NCI-H2196 treated with DMSO at 0.1 percent for 48 hours (cell line): ENCODE results near the gene RERE.
A peak's percentile ranks its signal among the peaks of the same experiment; 100 is the strongest.

Source experiments
- DNase-seq: peaks from one replicate; lab custom pipeline; 2025; ENCODE audit not compliant: unreplicated experiment; lab: John Stamatoyannopoulos, UW

Gene RERE

DNA sequence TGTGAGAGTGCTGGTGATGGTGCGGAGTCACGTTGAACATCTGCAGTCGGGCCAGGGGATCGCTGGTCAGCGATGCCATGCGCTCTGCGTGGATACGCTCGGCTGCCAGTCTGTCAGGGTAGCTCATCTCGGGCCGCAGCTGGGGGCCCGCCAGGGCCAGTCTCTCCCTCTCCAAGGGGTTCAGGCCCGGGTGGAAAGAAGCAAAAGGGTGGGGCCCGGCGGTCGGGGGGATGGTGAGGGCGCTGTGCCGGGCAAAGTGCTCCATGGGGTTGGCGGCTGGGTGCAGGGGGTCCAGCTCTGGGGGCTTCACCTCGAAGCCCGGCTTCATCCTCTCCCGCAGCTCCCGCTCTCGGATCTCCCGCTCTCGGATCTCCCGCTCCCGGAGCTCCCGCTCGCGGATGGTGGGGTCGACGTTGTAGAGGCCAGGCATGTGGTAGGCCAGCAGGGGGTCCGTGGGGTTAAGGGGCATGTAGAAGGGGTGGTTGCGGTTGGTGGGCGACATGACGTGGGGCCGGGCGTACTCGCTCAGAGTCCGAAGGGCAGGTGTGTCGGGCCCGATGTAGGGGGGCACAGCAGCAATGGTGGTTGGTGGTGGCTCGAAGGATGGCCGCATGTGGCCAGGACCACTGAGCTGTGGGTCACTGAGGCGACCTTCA is 459.1 kb downstream of the RERE start:
- no peak for DNase-seq

DNA sequence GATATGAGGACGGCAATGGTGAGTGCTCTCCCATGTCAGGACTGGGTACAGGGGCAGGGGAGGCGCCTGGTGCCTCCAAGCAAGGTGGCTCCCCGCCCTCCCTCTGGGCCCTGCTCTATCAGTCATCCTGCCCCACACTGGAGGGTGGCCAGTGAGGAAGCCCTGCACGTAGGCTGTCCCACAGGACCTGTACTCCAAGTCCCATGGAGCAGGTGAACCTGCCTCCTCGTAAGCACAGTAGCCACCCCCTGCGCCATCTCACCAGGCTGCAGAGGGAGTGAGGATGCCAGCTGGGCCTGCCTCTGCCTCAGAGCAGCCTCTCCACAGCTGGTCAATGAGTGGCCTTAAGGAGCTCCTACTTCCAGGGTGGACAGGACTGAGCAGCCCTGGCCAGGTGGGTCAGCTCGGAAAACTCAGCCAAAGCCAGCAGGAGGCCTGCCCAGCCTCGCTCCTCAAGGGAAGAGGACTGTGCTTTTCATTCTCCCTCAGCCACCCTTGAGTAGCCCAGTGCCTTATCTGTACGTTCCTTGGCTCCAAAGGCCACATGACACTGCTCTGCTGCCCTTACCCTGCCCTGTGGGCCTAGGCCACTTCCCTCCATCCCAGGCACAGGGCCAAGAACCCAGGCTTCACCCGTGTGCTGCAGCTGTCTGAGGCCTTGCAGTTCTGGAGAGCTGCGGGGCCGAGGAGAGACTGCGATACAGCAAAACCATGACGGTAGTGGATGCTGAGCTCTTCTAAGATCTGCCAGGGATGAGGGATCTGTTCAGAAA is 459.9 kb downstream of the RERE start:
- DNase-seq, result no peak

DNA sequence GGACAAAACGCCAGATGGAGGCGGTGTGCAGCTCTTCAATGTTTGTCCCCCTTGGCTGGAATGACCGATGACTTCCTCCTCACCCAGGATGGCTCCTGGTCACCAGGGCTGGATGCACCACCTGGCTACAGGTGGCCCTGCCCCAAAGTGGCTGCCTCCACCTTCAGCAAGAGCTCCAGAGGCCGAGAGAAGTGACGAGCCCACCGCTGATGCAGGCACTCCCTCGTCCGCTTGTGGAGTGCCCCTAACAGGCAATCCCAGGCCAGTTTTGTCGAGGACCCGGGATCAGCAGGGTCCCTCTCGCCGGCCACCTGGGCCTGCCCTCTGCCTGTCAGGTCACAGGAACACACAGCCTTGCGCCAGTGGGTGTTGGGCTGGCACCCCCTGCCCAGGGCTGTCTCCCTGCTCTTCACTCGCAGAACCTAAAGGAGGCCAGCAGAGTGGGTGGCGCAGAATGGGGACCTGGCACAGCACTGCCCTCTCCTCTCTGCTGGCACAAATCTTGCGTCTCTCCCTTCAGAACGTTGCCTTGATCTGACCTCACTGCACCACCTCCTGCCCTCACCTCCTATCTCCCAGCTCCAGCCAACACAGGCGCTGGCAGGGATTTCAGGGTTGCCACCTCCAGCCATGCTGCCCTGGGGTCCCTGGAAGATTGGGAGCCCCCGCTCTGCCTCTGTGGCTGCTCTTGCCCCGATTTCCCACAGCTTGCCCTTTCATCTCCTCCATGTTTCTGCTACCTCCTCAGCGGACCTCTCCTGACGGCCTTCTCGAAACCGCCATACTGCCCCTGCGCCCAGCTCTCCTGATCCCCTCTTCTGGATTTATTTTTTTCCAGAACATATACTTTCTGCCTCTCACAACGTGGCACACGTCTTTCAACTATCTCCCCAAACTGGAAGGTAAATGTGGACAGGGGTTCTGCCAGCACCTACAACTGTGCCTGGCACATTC is 460.9 kb downstream of the RERE start:
- no peak for DNase-seq

DNA sequence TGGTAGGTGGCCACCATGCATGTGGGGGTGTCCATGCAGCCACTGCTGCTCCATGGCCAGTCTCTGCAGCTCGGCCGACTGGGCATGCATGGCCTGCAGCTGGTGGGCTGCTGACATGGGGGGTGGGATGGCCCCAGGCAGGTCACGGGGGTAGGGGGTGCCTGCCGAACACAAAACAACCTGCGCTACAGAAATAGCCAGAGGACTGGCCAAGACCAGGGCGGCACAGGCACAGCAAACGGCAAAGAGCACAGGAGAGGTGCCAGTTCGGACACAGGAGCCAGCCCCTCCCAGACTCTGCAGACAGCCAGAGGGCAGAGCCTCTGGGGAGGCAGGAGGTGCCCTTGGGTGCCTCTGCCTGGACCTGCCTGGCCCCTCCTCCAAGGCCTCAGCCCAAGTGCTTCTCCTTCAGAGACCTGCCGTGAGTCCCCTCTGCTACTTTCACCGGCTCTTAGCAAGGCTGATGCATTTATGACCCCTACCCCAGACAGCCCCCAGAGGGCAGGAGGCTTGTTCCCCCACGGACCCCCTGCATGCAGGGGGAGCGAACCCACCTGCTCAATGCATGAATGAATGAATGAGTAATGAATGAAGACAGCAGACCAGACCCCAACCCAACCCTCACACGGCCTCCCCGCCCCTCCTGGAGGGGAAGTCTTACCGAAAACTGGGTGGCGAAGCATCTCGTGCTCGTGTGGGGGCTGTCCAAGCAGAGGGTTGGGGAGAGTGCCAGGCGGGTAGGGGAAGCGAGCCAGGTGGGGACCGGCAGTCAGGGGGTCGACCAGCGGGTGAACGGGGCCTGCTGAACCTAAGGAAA is 461.8 kb downstream of the RERE start:
- no peak for DNase-seq

DNA sequence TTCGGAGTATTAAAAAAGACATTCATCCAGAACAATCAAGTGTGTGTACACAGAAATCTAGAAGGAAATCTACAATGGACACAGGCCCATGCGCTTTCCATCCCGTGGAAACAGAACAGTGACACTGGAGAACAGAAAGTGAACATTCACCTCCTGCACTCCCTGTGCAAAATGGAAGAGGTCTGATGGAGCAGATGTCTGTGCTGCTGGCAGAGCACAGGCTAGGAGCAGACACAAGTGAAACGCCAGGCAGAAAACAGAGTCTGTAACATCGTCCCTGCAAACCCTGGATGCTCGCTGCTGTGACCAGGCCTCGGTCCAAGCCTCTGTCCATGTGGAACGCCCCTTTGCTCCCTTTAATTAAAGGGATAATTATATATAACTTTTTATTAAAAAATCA is 463.4 kb downstream of the RERE start:
- DNase-seq, result no peak

- DNase-seq, result no peak
Measured at GRCh38 chr1:8352886-8353785, 464.3 kb downstream of the RERE start.

DNA sequence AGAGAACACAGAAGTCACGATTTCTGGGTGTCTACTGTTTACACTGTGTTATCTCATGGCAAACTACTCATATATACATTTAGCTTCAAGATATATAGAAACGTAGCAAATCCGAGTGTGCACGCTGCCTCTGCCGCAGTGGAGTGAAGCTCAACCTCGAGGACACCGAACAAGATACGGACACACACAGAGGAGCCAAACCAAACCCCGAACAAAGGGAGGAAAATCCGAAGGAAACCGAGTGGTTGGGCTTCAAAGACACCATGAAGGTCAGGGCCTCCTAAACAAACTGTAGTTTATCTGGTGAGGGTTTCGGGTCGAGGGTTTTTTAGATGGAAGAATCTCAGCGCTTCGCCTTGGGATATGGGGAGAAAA is 465.0 kb downstream of the RERE start:
- no peak for DNase-seq

DNA sequence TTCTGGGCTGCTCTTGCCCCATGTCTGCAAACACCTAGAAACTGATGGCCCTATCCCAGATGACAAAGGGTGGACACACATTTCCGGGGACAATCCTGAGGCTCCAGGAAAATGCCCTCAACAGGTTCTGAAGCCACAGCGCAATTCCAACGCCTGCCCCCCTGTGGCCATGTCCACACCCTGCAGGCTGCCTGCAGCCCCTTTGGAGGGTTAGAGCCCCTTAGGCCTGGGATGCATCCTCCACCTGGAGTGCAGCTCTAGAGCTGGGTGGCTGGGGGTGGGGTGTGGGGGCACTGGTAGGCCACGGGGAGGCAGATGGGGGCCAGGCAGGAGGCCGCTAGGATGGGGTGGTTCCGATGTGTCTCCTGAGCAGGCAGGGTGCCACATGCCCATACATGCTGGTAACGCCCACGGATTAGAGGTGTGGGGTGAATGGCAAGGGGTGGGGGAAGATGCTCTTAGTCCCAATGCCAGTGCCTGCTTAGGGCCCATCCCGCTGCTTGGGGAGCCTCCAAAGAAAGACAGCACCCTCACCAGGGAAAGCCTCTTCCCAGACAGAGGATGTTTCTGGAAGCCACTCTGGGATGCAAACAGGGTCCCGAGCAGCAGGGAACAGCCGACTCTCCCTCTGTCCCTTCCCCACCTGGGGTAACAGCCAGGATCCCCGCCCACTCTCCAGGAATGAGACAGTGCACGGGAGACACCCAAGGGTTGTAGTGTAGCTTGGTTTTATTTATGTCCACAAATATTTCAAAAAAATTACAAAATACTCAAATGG is 465.6 kb downstream of the RERE start:
- no peak for DNase-seq

DNA sequence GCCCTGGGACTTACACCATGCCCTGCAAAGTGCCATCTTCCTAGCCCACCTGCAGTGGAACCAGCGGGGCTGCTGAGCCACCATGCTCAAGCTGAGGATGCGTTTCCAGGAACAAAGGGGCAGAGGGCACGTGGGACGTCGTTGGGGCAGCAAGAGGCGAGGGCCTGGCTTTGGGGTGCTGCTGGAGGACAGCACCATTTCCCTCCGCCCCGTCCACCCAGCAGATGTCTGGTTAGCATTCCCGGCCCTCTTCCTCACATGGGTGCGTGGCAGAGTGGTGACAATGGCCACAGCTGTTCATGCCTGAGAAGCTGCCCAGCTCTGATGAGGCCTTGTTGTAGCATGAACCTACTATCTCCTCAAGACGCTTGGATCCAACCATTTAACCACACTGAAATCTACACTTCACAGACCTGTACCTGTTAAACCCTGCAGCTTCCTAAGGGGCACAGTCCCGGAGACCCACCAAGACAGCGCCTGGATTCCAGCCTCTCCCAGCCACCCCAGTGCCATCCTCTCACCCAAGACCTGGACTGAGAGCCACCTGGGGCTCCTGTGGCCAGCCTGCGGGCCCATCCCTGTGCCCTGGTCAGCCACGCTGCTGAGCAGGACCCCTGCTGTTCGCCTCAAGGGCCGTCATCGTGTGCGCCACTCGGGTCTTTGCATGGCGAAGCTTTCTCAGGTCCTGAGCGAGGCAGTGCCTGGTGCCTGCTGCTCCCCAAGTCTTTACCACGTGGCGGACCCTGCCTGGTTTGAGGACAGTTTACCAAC is 466.3 kb downstream of the RERE start:
- no peak for DNase-seq

- no peak for DNase-seq
Measured at GRCh38 chr1:8349961-8350360, 467.5 kb downstream of the RERE start.

DNA sequence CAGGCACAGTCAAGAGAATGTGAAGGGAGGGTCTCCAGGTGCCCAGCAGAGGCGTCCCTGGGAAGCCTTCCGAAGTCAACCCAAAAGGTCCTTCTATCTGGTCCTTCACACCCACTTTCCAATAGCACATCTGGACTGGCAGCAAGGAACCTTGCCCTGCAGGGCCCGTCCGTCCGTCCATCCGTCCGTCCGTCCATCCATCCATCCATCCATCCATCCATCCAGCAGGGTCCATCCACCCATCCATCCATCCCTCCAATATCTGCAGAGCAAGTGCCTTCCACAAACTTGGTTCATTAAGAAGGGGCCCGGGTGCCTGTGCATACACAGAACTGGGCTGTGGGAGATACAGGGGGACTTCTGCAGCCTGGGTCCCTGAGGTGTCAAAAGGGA is 468.0 kb downstream of the RERE start:
- no peak for DNase-seq

DNA sequence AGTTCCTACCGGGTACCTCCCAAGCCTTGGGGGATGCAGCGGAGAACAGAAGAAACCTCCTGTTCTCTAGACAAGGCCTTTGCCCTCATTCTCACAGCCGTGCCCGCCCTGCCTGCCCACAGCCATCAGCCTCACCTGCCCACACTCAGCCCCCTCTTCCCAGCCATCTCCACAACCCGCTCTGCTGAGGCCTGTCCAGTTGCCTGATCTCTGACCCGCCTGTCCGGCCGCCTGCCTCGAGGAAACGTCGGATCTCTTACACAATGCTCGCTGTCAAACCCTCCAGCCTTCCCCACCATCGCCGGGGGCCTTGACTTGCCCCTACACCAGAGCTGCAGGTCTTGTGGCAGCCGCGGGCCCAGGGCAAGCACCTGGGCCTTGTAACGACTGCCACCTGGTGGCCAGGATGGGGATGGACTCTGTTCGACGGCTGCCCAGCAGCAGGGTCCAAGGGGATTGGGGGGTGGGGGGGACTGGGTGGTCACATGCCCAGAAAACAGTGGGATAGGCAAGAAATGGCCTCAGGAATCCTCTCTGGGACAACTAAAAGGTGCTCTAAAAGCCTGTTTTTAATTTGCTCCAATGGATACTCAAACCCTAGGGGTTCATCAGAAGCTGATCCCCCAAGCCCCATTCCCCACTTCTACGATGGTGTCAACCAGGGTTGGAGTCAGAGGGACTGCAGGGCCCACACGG is 468.5 kb downstream of the RERE start:
- peak; percentile 19 for DNase-seq

DNA sequence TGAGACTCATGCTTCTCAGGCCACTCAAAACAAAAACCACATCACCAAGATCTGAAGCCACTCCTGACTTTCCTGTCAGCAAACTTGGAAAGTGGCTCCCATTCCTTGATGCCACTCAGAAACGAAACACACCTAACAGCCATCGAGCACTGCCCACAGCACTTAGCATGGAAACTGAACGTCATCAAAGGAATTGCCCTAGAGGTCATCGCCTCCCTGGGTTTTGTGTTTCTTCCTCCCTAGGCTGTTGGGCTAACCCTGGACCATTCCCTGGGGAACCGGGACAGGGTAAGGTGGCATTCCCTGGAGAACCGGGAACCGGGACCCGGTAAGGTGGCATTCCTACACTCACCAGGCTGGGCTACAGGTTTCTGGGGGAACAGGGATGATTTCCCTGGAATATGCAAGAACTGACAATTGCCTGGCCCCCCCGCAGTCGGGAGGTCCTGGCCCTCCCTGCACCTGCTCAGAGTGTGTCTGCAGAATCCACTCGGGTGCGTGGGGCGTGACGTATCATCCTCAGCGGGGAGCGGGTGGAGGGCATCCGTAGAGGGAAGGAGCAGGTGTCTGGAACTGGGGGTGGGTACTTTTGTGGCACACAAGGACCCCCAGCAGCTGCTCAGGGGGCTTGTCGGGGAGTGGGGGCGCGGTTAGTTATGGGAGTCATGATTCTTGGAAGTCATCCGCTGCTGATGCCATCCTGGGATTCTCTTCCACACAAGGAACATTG is 469.2 kb downstream of the RERE start:
- no peak for DNase-seq

GRCh38 chr1:8347635-8348034 is 469.8 kb downstream of the RERE start:
- no peak for DNase-seq

DNA sequence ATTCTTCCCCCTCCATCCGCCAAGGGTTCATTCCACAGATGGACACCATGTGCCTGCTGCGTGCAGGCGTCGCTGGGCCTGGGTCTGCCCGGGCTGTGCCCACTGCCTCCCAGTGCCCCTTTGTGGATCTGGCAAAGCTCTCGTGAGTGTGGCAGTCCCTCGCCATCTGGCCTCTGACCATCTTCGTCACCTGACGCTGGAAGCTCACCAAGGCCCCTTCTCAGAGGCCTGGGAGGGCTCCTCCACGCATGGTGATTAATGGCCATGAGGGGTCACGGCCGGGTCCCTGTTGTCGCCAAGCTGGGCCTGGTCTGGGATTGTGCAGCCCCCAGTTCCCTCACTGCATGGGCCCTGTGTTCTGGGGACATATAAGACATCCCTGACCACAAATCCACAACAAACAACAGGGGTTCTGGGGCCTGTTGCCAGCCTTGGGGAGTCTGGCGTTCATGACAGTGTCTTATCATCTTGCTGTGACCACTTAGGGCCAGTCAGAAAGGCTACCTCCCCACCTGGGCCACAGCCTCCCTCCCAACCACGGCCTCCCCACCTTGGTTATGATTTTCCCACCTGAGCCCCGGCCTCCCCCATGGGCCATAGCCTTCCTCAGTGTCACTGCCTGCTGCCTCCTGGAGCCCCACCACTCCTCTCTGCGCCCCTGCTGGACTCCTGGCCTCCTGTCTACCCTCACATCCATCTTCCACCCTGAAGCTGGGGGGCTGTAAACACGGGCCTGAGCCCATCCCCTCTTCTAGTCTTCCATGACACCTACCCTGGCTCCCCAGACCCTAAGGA is 471.6 kb downstream of the RERE start:
- DNase-seq, result no peak

DNA sequence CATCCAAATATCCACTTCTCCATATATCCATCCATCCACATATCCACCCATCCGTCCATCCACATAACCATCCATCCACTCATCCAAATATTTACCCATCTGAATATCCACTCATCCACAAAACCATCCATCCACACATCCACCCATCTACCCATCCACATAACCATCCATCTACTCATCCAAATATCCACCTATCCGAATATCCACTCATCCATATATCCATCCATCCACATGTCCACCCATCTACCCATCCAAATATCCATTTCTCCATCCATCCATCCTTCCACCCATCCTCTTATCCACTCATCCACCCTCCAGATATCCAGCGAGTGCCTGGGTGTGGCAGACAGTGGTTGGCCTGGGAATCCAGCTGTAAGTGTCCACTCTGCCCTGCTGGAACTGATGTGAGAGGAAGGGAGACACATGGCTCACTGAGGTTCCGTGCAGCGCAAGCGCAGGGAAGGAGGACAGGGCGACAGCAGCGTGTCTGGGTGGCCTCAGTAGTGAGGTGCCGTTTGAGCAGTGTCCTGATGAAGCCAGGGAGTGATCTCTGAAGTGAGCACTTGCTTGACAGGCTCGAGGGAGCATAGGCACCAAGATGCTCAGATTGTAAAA is 472.4 kb downstream of the RERE start:
- no peak for DNase-seq
